Heart left ventricle (tissue), 13 donors: Measurements from ENCODE around the gene DPYSL3.

Source experiments
- POLR2A ChIP-seq, 2 donors: fragments of 450-650 bp; IDR thresholded peaks; one replicate each; pipeline ENCODE4 v1.6.1; 2017; ENCODE audit warnings: antibody characterized with exemption in 2 of 2, mild to moderate bottlenecking in 2 of 2, moderate library complexity in 2 of 2
- TF ChIP-seq, protein P1 (sequence below), 12 donors: fragments of 200-600 bp; sonication (generic) in 4 of 12; IDR thresholded peaks; one replicate each; pipeline versions ENCODE4 v1.5.0 to v1.8.0; 2018 to 2022; ENCODE audit warnings: antibody characterized with exemption in 12 of 12, mild to moderate bottlenecking in 5 of 12
- donor health status: ischemic (EF 13 %, LVEDD 7.1; RV severe dilation, severe dysfunction).
- donor health status: DM: no; HTN: yes; CAD: no.
- donor health status: DM: no; HTN: no; CAD: no.
- donor health status: ischemic (EF 25% LVEDD 6.9; RV normal size, moderate dysfunction).
- donor health status: ischemic (EF 25% LVEDD 5.7; RV mildly dilated, moderate dysfunction).
- donor health status: ischemic (EF 35%, LVEDD 5.7; RV mildly dilated, moderate dysfunction).
- donor health status: nonischemic (EF 11% LVEDD 7.7; RV severe dilation, severe dysfunction).
- donor health status: DM: yes; HTN: yes; CAD: no.
- donor health status: PGD.
- donor health status: ischemic (EF 29% LVEDD 5.4; RV normal size, mild dysfunction).
- donor health status: nonischemic (EF 23%, LVEDD 6.1; RV moderate dilation, normal function).

DNA sequence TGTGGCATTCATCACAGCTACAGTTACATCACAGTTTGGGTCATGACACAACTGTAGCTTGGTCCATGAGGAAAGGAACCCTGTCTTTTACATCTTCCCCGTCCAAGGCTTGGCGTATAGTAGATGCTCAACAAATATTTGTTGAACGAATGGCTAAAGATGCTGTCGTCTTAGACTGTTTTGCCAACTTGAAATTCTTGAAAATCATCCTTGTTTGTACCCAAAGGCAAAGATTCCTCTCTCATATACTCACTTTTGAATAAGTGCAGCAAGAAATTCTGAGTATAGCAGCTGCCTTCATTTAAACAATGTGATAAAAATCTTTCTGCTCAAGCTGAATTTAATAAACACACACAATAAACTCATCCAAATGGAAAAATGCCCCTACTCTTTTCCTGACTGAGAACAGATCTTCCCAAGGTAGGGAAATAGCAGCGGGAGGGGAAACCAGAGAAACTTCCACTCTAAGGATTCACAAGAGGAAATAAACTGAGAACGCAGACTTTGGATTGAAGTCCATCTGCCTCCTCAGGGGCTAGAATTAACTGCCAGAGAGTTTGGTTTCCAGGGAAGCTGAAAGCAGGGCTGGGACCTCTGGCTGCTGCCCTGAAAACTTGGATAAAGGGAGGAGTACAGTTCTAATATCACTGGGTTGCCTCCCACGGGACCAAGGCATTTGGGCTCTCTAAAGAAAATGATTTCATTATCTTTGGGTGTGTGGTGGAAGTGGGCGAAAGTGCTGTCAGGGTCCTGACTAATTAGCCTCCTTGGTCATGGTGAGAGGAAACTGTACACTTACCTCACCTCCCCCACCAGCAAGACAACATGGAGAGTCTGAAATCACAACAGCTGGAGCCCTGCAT is 99.1 kb downstream of the DPYSL3 start:
- TF ChIP-seq, protein P1, sequence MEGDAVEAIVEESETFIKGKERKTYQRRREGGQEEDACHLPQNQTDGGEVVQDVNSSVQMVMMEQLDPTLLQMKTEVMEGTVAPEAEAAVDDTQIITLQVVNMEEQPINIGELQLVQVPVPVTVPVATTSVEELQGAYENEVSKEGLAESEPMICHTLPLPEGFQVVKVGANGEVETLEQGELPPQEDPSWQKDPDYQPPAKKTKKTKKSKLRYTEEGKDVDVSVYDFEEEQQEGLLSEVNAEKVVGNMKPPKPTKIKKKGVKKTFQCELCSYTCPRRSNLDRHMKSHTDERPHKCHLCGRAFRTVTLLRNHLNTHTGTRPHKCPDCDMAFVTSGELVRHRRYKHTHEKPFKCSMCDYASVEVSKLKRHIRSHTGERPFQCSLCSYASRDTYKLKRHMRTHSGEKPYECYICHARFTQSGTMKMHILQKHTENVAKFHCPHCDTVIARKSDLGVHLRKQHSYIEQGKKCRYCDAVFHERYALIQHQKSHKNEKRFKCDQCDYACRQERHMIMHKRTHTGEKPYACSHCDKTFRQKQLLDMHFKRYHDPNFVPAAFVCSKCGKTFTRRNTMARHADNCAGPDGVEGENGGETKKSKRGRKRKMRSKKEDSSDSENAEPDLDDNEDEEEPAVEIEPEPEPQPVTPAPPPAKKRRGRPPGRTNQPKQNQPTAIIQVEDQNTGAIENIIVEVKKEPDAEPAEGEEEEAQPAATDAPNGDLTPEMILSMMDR (IDR thresholded peaks at IDR 0.05) = no peak
- TF ChIP-seq POLR2A (IDR thresholded peaks at IDR 0.05) = no peak
